DMS53 (cell line): ENCODE data around the gene MAPK8IP3.

ENCODE experiments used
- DNase-seq: peaks from one replicate; lab custom pipeline; 2025; lab: John Stamatoyannopoulos, UW

MAPK8IP3 gene

GRCh38 chr16:1809281-1809801 lies 103.3 kb downstream of the MAPK8IP3 start:
- no peak for DNase-seq

GRCh38 chr16:1810106-1810505 lies 104.1 kb downstream of the MAPK8IP3 start:
- no peak for DNase-seq

GRCh38 chr16:1810536-1810935 lies 104.5 kb downstream of the MAPK8IP3 start:
- DNase-seq: no peak

- peak; percentile 86 for DNase-seq
Measured at GRCh38 chr16:1812732-1813163, 106.8 kb downstream of the MAPK8IP3 start.

- no peak for DNase-seq
Measured at GRCh38 chr16:1815461-1815860, 109.5 kb downstream of the MAPK8IP3 start.

GRCh38 chr16:1816396-1817275 lies 110.6 kb downstream of the MAPK8IP3 start:
- DNase-seq: no peak

GRCh38 chr16:1817276-1817589 lies 111.2 kb downstream of the MAPK8IP3 start:
- no peak for DNase-seq

GRCh38 chr16:1817716-1818115 lies 111.7 kb downstream of the MAPK8IP3 start:
- DNase-seq: no peak

GRCh38 chr16:1818204-1818872 lies 112.3 kb downstream of the MAPK8IP3 start:
- no peak for DNase-seq

GRCh38 chr16:1818873-1819525 lies 113.0 kb downstream of the MAPK8IP3 start:
- DNase-seq: no peak

GRCh38 chr16:1819611-1820010 lies 113.6 kb downstream of the MAPK8IP3 start:
- no peak for DNase-seq
